HT-29 (cell line): ENCODE data around the gene RETREG1. TPM values are rescaled to one million over a fixed set of nuclear protein-coding genes. Genes with fewer than 3 reads are reported as not detected.
"Not testable (repeated sequence)": the region's sequence is repeated elsewhere in the genome, so short reads cannot be mapped to it uniquely, and the experiment has no call there.

Experiments used
- DNase-seq: peaks from one replicate; pipeline ENCODE4 v3.0.0-alpha.2; 2015; ENCODE audit warnings: low spot score
- total RNA-seq: library from RNA; depleted of rRNA; stranded (reverse); fragments of >200 nt; shearing (Covaris generic); gene quantifications from 2 replicates; pipeline ENCODE4 v1.2.3, GENCODE V29; 2014; rRNA removed

RETREG1 gene, protein sequence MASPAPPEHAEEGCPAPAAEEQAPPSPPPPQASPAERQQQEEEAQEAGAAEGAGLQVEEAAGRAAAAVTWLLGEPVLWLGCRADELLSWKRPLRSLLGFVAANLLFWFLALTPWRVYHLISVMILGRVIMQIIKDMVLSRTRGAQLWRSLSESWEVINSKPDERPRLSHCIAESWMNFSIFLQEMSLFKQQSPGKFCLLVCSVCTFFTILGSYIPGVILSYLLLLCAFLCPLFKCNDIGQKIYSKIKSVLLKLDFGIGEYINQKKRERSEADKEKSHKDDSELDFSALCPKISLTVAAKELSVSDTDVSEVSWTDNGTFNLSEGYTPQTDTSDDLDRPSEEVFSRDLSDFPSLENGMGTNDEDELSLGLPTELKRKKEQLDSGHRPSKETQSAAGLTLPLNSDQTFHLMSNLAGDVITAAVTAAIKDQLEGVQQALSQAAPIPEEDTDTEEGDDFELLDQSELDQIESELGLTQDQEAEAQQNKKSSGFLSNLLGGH
- 0.83 and 1.6 TPM in 2 replicates for total RNA-seq

DNA sequence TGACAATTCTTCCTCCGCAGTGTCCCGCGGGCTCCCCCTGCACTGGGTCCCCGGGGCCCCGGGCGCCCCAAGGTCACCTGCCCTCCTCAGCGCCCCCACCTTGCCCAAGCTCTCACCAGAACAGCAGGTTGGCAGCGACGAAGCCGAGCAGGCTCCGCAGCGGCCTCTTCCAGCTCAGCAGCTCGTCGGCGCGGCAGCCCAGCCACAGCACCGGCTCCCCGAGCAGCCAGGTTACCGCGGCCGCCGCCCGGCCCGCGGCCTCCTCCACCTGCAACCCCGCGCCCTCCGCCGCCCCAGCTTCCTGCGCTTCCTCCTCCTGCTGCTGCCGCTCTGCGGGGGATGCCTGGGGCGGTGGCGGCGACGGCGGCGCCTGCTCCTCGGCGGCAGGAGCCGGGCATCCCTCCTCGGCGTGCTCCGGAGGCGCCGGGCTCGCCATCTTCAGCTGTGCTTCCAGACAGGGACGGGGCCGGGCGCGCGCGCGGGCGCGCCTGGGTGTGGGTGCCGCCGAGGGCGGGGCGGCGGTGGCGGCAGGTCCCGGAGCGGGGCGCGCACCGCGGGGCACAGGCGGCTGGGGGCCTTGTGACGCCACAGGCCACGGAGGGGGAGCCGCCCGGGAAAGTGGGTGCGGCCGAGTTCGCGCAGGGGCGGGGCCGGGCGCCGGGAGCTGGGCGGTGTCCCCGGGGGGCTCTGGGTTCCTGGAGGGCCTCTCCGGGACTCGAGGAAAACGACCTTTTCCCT lies at the start of gene RETREG1:
TSS of gene RETREG1 (minus strand) at position 462 of the 738 bp plus-strand sequence. CDS start at position 436, 26 bp downstream.
- DNase-seq, result peak; percentile 12

DNA sequence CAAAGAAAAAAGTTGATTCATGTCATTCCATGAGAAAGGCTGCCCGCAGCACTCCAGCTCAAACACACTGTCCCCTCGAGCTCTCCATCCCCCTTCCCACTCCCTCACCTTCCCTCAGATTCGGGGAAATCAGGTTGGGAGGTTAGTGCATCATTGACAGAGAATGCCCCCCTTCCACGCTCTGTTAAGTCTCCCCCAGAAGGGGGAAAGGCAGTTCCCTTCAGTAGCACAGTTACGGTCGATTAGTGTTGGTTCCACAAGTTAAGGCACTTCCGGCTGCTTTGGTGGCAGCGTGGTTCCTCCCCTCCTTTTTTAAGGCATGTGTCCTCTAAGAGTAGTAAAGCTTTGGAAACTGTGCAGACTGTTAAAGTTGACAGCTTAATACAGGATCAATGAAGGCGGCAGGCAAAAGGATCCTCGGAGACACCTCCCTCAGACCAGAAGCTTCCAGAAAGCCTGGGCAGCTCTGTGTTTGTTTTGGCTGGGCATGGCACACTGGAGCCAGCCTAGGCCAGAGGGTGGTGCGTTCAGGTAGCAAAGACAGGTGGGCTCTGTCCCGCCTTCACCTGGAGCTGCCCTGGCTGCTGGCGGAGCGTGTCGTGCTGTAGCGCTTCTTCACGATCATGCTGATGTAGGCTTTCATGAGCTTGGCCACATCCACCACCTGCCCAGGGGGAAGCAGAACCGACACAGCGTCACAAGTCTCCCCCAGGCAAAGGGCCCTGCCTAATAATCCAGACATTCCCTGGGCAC lies 49.5 kb upstream of the RETREG1 start:
- DNase-seq, result no peak

DNA sequence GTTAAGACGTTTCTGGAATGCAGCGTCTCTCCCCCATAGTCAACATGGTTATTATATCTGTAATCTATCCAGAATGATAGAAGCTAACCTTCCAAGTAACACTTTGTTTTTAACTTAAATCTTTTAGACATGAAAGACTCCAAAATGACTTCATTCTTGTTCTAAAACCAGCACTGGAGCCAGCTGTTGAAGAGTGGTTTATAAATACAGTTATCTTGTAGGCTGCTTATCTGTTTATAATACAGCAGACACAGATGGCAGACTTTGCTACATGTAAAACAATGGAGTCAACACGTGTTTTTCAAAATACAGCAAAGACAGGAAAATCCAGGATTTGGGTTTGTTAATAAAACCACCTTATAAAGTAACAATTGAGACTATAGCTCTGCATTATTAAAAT lies 48.8 kb upstream of the RETREG1 start:
- DNase-seq, result no peak

DNA sequence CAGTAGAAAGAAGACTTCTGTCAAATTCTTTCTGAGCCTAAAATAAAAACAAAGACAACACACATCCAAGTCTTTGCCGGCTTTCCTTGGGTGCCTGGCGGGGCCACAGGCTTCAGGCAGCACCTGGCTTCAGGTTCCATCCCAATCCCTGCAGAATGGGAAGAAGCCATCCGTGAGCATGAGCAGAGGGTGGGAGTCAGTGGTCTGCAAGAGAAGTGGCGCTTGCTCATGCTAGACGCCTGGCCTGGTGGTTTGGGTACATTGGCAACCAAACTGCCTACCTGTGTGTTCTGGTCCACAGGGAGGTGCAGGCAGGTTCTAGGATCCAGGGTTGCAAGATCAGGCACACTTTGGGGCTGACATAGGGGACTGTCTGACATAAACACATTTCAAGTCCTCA lies 47.6 kb upstream of the RETREG1 start:
- no peak for DNase-seq

DNA sequence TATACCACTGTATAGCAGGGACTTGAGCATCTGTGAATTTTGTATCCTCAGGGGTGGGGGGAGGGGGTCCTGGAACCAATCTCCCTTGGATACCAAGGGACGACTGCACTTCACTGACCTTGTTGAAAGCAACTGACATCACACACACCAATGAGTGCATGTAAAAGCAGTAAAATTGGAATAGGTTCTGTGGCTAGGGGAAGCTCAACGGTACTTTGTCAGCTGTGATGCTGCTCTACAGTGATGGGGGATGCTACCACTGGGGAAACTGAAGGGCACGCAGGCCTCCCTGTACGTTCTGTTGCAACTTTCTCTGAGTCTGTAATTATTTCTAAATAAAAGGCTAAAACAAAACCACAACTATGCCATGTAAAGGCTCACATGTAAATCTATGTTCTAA lies 47.0 kb upstream of the RETREG1 start:
- no peak for DNase-seq

DNA sequence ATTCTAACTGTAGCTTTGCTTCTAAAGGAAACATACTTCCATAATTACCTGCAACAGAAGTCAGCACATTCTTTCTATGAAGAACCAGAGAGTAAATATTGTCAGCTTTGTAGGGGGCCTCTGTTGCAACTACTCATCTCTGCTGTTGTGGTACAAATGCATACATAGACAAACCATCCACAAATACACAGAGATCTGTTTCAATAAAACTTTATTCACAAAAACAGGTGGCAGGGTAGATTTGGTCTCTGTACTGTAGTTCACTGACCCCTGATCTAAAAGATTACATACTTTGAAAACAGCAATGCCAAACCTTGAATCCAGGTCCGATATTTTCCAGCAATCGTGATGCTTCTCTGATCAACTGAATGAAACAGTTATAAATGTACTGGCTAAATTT lies 44.9 kb upstream of the RETREG1 start:
- DNase-seq, result no peak

DNA sequence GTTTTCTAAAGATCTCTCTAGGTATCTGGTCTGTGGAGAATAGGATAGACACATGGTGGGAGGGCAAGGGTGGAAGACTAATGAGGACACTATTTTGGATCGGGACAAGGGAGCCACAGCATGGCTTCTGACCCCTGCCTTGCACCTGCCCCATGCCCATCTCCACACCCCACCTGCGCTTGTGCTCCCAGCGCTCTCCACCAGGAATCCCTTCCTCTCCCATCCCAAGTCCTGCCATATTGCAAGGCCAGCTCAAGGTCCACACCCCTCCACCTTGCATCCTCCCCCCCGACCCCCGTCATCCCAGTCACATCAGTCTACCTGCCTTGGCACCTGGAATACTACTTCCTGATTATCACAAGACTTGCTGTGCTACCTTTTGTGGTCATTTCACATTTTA lies 44.2 kb upstream of the RETREG1 start:
- DNase-seq, result no peak

DNA sequence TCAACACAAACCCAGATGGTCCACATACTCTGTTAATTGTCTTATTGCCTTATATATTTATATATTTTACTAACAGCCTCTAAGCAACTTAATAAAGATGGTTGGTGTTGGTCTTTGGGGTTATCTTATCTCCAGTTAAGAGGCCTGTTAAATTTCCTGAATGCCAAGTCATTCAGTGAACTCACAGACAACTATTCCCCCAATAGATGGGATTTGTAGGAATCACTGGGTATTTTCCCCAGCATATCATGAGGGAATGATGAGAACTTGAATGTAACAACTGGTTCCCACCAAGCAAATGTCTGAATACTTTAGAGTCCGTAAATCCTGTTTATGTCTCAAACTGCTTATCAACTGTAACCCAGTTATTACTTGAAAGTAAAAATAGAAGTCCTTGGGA lies 42.7 kb upstream of the RETREG1 start:
- DNase-seq, result no peak

DNA sequence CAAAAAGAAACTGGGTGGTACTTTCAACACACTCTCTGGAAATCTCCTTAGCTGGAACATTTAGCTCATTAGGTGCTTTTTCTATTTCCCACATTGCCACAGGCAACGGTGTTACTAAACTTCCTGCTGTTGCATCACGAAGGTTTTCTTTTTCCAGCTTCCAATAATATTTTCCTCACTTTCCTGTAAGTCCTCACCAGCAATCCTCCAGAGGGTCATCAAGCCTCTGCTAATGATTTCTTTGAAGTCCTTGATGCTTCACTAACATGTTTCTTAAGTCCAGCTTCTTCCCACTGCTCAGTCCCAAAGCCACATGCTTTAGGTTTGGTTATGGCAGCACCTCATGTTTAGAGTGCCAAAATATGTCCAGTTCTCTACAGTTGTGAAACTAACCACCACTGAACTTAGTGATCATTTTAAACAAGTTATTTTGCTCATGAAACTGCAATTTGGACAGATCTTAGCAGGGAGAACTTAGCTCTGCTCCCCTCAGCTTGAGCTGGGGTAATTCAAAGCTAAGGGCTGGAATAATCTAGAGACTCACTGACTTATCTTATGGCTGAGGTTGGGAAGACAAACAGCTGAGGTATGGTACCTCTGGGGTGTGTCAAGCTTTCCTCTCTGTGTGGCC lies 39.9 kb upstream of the RETREG1 start:
- no peak for DNase-seq

DNA sequence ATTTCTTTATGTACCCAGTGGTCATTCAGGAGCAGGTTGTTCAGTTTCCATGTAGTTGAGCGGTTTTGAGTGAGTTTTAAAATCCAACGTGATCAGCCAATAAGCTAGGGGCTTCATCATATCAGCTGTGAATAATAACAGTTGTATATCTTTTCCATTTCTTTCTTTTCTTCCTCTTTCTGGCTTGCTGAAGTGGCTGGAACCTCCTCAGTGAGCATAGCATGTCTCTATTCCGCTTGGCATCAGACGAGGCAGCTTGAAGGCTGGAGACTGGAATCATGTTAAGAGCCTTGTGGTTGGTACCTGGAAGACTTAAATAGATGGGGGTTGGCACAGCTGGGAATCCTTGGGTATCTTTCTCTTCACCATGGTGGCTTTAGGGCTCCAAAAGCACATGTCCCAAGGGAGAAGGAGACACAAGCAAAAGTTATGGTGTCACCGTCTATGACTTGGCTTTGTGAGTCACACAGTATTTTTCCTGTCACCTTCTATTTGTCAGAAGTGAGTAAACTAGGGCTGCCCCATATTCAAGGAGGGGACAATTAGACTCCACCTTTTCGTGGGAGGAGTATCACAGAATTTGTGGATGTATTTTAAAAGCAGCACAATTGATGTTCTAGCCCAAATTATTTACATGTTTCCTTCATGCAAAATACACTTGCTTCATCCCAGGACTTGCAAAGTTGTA lies 38.0 kb upstream of the RETREG1 start:
- DNase-seq, result no peak

DNA sequence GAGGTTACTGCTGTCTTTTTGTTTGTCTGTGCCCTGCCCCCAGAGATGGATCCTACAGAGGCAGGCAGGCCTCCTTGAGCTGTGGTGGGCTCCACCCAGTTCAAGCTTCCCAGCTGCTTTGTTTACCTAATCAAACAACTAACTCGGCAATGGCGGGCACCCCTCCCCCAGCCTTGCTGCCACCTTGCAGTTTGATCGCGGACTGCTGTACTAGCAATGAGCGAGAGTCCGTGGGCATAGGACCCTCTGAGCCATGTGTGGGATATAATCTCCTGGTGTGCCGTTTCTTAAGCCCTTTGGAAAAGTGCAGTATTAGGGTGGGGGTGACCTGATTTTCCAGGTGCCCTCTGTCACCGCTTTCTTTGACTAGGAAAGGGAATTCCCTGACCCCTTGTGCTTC lies 31.9 kb upstream of the RETREG1 start:
- not testable (repeated sequence) for DNase-seq

DNA sequence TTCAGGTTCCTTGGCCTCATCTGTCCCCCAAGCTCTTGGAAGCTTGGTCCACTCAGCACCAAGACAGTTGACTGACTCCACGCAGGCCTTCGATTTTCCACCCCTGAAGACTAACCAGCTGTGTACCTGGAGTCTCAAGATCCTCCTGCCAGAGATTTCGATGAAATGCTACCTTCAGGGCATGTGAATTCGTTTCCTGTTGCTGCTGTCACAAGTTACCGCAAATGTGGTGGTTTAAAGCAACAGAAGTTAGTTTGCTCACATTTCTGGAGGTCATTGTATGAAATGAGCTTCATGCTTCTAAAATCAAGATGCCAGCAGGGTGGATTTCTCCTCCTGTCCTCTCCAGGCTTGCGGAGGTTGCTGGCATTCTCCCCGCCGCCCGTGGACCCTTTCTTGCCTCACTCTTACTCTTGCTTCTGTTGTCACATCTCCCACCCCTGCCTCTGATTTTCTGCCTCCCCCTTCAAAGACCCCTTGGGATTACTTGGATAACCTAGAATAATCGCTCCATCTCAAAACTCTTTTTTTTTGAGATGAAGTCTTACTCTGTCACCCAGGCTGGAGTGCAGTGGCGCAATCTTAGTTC lies 27.6 kb upstream of the RETREG1 start:
- DNase-seq, result no peak

DNA sequence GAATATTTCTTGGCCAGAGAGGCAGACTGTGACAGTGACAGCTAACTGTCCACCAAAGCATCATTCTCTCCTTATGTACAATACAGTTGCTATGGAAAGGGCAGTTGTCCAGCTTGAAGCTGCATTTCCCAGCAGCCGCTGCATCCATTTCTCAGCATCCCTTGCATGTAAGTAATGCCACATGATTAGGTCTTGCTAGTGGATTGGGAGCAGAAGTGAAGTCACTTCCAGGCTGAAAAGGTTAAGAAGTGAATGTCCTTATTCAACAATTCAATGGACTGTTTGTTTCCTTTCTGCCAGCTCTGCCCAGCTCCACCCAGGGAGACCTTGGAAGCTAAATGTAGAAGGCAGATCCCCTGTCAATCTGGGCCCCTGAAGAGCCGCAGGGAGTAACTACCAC lies 26.1 kb upstream of the RETREG1 start:
- no peak for DNase-seq

DNA sequence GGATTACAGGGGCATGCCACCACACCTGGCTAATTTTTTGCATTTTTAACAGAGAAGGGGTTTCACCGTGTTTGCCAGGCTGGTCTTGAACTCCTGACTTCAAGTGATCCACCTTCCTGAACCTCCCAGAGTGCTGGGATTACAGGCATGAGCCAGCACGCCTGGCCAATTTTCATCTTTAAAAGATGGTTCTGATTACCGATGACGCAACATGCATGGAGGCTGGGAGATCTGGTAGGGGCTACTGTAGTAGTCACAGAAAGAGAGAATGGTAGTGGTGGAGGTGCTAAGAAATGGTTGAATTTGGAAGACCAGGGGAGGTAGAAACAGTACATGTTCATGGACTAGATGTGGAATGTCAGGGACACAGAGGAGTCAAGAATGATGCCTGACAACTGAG lies 22.4 kb upstream of the RETREG1 start:
- no peak for DNase-seq

DNA sequence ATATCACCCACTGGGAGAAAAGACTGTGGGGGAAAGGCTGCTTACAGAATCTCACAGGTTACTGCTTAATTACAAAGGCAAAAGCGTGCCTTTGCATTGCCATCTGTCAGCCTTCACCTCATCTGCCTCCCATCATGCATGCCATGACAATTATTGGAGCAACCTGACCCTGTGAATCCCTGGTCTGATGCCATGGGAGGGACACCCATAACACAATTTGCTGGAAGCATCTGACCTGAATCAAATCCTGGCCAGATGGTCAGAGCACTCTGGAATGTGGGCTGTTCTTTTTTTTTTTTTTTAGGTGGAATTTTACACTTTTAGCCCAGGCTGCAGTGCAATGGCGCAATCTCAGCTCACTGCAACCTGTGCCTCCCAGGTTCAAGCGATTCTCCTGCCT lies 11.6 kb upstream of the RETREG1 start:
- no peak for DNase-seq

DNA sequence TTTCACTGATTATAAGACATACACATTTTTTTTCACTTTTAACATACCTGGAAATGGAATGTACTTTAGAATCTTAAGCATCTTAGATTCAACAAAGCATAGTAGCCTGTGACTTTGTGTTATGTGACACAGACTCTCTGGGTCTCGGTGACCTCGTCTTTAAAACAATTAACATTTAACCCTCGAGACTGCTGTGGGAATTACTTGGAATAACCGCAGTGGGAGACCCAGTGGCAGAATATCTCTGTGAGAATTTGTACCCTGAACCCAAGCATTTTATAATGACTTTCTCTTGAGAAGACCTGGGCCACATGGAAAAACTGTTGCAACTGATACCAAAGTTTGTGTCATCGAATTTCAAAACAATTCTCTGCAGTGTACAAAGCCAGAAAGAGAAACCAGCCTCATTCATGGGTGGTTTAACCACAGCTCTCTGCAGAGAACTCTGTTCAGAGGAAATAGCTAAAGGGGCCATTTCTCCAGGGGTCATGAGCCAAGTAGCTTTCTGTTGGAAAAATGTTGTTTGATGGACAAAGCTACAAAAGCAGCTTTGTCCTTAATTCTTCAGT lies 10.0 kb upstream of the RETREG1 start:
- DNase-seq, result no peak

DNA sequence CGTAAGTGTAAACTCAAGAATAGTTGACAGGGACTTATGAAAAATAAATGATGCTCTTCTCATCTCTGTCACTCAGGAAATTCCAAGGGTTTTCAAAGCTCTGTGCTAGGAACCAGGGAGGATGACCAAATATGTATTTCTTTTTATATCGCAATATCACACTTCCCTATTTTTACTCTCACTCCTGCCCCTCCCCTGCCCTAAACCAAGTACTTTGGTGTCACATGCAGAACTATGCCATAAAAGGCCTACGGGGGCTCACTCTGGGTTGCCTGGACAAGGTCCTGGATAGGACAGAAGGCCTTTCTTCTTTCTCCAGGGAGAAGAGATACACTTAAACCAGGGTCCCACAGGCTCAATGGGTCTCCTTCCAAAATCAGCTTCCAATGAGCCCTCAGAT lies 8.3 kb upstream of the RETREG1 start:
- DNase-seq, result no peak

DNA sequence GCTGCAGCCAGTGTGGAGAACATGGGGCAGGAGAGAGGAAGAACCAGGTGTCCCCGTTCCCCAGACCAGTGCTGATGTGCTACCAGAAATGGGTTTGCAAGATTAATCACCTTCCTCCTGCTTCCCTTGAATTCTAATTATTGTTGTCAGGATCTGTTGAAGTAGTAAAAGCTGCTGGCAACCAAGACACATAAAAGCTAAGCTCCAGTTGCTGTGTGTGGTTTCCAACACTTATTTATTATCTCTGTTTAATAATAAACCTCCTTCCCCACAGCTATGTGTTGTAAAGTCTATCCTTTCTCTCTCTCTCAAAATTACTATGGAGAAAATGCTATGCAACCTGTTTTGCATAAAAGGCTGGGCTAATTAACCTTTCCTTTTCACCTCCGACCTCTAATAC lies 2.3 kb upstream of the RETREG1 start:
- DNase-seq, result no peak

DNA sequence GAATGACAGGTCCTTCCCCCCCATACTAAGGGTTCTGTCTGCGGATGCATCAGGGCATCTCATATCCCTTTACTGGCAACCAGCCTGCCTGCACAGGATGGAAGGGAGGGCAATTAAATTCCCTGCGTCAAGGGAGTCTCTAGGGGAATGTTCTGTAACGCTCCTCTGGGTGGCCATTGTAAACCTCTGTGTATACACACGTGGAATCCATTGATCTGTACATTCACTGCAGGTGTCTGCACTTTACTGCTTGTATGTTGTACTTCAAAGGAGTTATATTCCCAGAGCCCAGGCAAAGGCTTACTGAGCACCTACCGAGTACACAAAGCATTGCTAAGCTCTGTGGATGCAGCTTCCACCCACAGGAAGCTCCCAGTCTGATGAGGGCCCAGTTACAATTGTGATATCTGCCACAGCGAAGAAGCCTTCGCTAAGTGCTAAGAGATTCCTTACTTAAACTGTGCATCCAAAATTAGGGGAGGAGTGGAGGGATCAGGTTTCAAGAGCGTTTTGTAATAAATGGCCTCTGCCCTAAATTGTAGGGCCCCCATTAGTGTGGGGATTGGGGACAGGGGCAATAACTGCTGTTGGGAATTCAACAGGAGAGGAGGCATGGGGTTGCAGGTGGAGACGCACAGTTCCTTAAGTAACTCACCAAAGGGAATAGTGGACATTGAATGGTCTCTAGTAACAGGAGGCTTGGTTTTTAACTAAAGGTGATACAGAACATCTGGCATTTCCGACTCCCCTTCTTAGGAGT lies 1.5 kb upstream of the RETREG1 start:
- no peak for DNase-seq
